AG04449 (cell line): Measurements from ENCODE around the gene ZNF697.

Experiments
- CTCF ChIA-PET: fragments of 350-600 bp; formaldehyde crosslinking; extraction: SDS; loops from one replicate; lab custom pipeline; 2021; ENCODE audit warnings: antibody characterized with exemption; lab: Yijun Ruan, JAX
- POLR2A ChIA-PET: fragments of 400-600, 350-600 bp; formaldehyde crosslinking; extraction: SDS; loops from one replicate; lab custom pipeline; 2020; ENCODE audit warnings: antibody characterized with exemption, inconsistent platforms; lab: Yijun Ruan, JAX
- DNase-seq: peaks from one replicate; pipeline ENCODE4 v3.0.0-alpha.2; 2010; ENCODE audit warnings: low read depth, low spot score
- H3K4me3 ChIP-seq: 2 replicates; pipeline ENCODE4 v1.5.1; 2011; ENCODE audit warnings: low read depth, mild to moderate bottlenecking, control low read depth, low read length
- CTCF ChIP-seq: IDR thresholded peaks from one replicate; pipeline ENCODE4 v1.5.1; 2011; ENCODE audit warnings: mild to moderate bottlenecking, moderate library complexity, low read length, control low read depth, inconsistent platforms; ENCODE audit not compliant: insufficient read depth; ENCODE audit errors: missing control alignments

ZNF697 gene

DNA sequence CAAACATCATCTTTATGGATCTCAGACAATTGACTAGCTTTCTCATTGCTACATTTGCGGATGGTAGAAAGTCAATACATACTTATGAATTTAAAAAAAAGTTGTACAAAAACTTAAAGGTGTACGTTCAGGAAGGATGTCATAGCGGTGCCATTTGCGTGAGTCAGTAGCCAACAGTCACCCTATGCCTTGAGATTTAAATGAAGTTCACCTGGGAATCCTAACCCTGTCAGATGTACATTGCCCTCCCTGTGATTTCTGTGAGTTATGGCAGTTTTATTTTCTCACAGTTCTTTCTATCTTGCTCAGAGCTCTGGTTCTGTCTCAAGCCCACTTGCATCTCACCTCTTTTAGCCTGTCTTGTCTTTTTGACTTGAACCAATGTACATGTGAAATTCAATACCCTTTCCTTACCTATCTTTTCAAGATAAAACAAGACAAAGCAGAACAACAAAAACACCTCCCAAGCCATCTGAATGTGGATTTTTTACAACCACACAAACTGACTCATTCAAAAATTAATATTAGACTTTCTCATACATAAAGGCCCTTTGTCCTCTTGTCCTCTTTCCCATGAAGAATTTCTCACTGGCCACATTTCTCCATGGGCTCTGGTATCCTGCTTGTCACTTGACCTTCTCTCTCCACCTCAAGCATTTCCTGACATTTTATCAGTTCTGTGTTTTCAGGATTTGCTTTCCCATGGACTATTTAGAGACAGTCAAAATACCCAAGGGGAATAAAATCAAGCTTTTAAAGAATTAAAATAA, 25.3 kb upstream of the ZNF697 start:
- CTCF ChIA-PET, result interaction anchor here (0.9 to 40.8 kb wide), 6 partner anchors 8 to 70 kb away, joined by 3 to 1203 read pairs (median 64); partner anchors contain the start of gene ZNF697

DNA sequence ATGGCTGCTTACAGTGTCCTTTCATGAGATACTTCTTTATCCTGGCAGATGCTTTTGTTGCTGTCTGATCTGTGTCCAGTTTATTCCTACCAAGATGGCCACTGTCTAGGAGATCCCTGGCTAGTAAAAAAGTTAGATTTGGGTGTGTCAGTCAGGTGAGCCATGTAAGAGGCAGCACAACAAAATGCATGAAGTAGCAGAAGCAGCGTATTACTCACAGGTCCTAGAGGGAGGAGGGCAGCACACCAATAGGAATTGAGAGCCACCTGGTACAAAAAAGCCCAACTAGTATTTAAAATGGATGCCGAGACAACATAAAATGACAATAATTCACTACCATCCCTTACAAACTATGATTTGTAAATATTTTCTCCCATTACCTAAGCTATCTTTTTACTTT, 22.8 kb upstream of the ZNF697 start:
- H3K4me3 ChIP-seq, result no peak overlapping the region
- no peak for TF ChIP-seq CTCF
- ChIA-PET POLR2A (no interaction called here), CTCF (interaction anchor here (10.5 to 40.8 kb wide), 2 partner anchors 14 to 48 kb away, joined by 298 to 1203 read pairs; partner anchors contain the start of gene ZNF697)
- no peak for DNase-seq

More for the DNA sequence above, 25.3 kb upstream of the ZNF697 start:
- no peak overlapping the region for H3K4me3 ChIP-seq
- no peak for TF ChIP-seq CTCF
- DNase-seq, result no peak
- POLR2A ChIA-PET, result interaction anchor here (1.1 to 1.6 kb wide), 2 partner anchors 25 to 39 kb away, joined by 3 to 10 read pairs; partner anchors contain the start of genes PHGDH and ZNF697

DNA sequence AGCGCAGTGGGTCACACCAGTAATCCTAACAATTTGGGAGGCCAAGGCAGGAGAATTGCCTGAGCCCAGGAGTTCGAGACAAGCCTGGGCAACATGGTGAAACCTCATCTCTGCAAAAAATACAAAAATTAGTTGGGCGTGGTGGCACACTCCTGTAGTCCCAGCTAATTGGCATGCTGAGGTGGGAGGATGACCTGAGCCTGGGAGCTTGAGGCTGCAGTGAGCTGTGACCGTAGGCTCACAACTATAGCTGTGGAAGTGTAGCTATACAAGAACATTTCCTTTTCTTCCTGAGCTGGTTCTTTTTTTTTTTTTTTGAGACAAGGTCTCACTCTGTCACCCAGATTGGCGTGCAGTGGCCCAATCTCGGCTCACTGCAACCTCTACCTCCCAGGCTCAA, 19.1 kb upstream of the ZNF697 start:
- no peak overlapping the region for H3K4me3 ChIP-seq
- DNase-seq, result no peak
- ChIA-PET CTCF (interaction anchor here (0.7 to 40.8 kb wide), 4 partner anchors 9 to 44 kb away, joined by 3 to 1203 read pairs (median 152); partner anchors contain the start of gene ZNF697), POLR2A (no interaction called here)
- TF ChIP-seq CTCF, result no peak

DNA sequence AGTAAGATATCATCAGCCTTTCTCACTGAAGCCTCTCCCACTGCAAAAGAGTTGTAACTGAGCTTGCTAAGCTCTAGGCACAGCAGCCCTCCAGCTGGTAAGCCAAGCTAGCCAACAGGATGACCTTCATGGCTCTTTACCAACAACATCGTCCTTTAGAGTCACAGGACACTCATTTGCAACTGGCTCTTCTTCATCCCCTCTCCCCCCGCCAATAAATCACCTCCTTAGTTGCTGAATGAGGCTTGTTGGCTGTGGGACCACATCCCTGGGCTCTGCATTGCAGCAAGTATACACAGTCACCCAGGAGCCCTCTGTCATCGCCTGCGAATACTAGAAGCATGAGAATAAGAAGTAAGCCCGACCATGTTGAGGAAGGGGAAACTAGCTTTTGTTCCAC, 16.0 kb upstream of the ZNF697 start:
- DNase-seq, result no peak
- CTCF ChIA-PET, result interaction anchor here (1.0 to 40.8 kb wide), 4 partner anchors 9 to 41 kb away, joined by 4 to 1203 read pairs (median 154); no protein-coding TSS in a partner anchor
- no peak for TF ChIP-seq CTCF
- POLR2A ChIA-PET, result no interaction called here
- no peak overlapping the region for H3K4me3 ChIP-seq

DNA sequence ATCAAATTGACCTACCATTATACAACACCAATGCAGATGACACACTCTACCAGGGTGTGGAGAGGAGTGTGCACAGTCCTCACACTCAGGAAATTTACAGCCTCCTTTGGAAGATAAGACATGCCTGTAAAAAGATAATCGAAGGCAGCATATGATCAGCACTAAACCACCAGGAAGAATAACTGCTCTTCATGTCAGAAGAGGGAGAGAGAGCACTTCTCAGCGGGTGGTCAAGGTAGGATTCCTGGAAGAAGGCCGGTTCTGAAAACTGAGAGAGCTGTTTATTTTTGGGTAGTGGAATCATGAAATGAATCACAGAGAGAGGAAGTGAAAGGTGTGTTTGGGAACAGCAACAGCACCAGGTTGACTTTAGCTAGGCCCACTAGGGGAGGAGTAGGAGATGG, 14.0 kb upstream of the ZNF697 start:
- no peak for TF ChIP-seq CTCF
- H3K4me3 ChIP-seq, result no peak overlapping the region
- ChIA-PET CTCF (interaction anchor here (0.8 to 40.8 kb wide), 6 partner anchors 8 to 66 kb away, joined by 3 to 1203 read pairs (median 32); partner anchors contain the start of gene ZNF697), POLR2A (interaction anchor here (0.7 kb wide), 1 partner anchor 49 kb away, joined by 3 read pairs; the partner anchor contains the start of gene PHGDH)
- no peak for DNase-seq
